ENCODE measurements around the gene SDK1. TPM values are rescaled to one million over a fixed set of nuclear protein-coding genes. Genes with fewer than 3 reads are reported as not detected.

The SDK1 gene
- total RNA-seq, 1 donor from 2014 or later, result 4.3 TPM

- no peak overlapping the region for H3K4me3 Mint-ChIP-seq (ENCODE audit: unreplicated experiment)
- no peaks in the 10 kb centered on the region for H3K36me3 Mint-ChIP-seq (ENCODE audit: low read depth, unreplicated experiment)
- no peaks in the 10 kb centered on the region for H3K4me1 Mint-ChIP-seq (ENCODE audit: unreplicated experiment)
- no peak for DNase-seq (ENCODE audit: low spot score)
- TF ChIP-seq CTCF (IDR thresholded peaks at IDR 0.05; ENCODE audit: unreplicated experiment), result no peak
- peaks cover 3% of the 10 kb centered on the region for H3K27me3 Mint-ChIP-seq (ENCODE audit: unreplicated experiment)
- no peak overlapping the region for H3K27ac Mint-ChIP-seq (ENCODE audit: unreplicated experiment)
- H3K9me3 Mint-ChIP-seq (ENCODE audit: unreplicated experiment), result no peaks in the 10 kb centered on the region
Measured at GRCh38 chr7:3592401-3593134, 291.5 kb downstream of the SDK1 start.

GRCh38 chr7:3594901-3595300 is 293.8 kb downstream of the SDK1 start:
- Mint-ChIP-seq H3K4me3 (ENCODE audit: unreplicated experiment) (no peak overlapping the region), H3K4me1 (ENCODE audit: unreplicated experiment) (no peaks in the 10 kb centered on the region), H3K9me3 (ENCODE audit: unreplicated experiment) (no peaks in the 10 kb centered on the region), H3K27ac (ENCODE audit: unreplicated experiment) (no peak overlapping the region), H3K27me3 (ENCODE audit: unreplicated experiment) (peaks cover 3% of the 10 kb centered on the region), H3K36me3 (ENCODE audit: low read depth, unreplicated experiment) (no peaks in the 10 kb centered on the region)
- no peak for DNase-seq (ENCODE audit: low spot score)
- TF ChIP-seq CTCF (IDR thresholded peaks at IDR 0.05; ENCODE audit: unreplicated experiment), result no peak

- H3K27me3 Mint-ChIP-seq (ENCODE audit: unreplicated experiment), result no peaks in the 10 kb centered on the region
- no peak for TF ChIP-seq CTCF (IDR thresholded peaks at IDR 0.05; ENCODE audit: unreplicated experiment)
- H3K9me3 Mint-ChIP-seq (ENCODE audit: unreplicated experiment), result no peaks in the 10 kb centered on the region
- no peaks in the 10 kb centered on the region for H3K36me3 Mint-ChIP-seq (ENCODE audit: low read depth, unreplicated experiment)
- H3K4me1 Mint-ChIP-seq (ENCODE audit: unreplicated experiment), result no peaks in the 10 kb centered on the region
- no peak overlapping the region for H3K27ac Mint-ChIP-seq (ENCODE audit: unreplicated experiment)
- no peak for DNase-seq (ENCODE audit: low spot score)
- H3K4me3 Mint-ChIP-seq (ENCODE audit: unreplicated experiment), result no peak overlapping the region
Measured at GRCh38 chr7:3598854-3599253, 297.8 kb downstream of the SDK1 start.

- no peaks in the 10 kb centered on the region for H3K9me3 Mint-ChIP-seq (ENCODE audit: unreplicated experiment)
Measured at GRCh38 chr7:3605222-3605621, 304.2 kb downstream of the SDK1 start.

More at GRCh38 chr7:3605222-3605621, 304.2 kb downstream of the SDK1 start:
- peak overlapping the region; percentile 83 for H3K27ac Mint-ChIP-seq (ENCODE audit: unreplicated experiment)
- no peak for TF ChIP-seq CTCF (IDR thresholded peaks at IDR 0.05; ENCODE audit: unreplicated experiment)
- H3K4me3 Mint-ChIP-seq (ENCODE audit: unreplicated experiment), result no peak overlapping the region
- H3K36me3 Mint-ChIP-seq (ENCODE audit: low read depth, unreplicated experiment), result no peaks in the 10 kb centered on the region
- H3K27me3 Mint-ChIP-seq (ENCODE audit: unreplicated experiment), result no peaks in the 10 kb centered on the region
- DNase-seq (ENCODE audit: low spot score), result no peak
- H3K4me1 Mint-ChIP-seq (ENCODE audit: unreplicated experiment), result peaks cover 4% of the 10 kb centered on the region

All from endothelial cell (in vitro differentiated cells).